Measurements from ENCODE around the gene ADAM21. TPM values are rescaled to one million over a fixed set of nuclear protein-coding genes. Genes with fewer than 3 reads are reported as not detected.
"Not testable (repeated sequence)": the region's sequence is repeated elsewhere in the genome, so short reads cannot be mapped to it uniquely, and the experiment has no call there.

Gene ADAM21
- total RNA-seq, 1 donor from 2014 or later: 0.54 TPM

- intact Hi-C loops (cut with DNase I): no loop called here
- no peak for DNase-seq (ENCODE audit: low spot score)
These were observed 21.9 kb downstream of the ADAM21 start for GRCh38 chr14:70473825-70474224.

GRCh38 chr14:70475459-70475858 is 23.5 kb downstream of the ADAM21 start:
- DNase-seq (ENCODE audit: low spot score); intact Hi-C loops (cut with DNase I): not testable (repeated sequence)

DNA sequence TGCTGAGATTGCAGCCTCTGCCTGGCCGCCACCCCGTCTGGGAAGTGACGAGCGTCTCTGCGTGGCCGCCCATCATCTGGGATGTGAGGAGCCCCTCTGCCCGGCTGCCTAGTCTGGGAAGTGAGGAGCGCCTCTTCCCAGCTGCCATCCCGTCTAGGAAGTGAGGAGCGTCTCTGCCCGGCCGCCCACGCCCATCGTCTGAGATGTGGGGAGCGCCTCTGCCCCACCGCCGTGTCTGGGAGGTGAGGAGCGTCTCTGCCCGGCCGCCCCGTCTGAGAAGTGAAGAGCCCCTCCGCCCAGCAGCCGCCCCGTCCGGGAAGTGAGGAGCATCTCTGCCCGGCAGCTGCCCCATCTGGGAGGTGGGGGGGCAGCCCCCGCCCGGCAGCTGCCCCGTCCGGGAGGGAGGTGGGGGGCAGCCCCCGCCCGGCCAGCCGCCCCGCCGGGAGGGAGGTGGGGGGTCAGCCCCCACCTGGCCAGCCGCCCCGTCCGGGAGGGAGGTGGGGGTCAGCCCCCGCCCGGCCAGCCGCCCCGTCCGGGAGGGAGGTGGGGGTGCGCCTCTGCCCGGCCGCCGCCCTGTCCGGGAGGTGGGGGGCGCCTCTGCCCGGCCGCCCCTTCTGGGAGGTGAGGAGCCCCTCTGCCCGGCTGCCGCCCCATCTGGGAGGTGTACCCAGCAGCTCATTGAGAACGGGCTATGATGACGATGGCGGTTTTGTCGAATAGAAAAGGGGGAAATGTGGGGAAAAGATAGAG is 25.6 kb downstream of the ADAM21 start:
- DNase-seq (ENCODE audit: low spot score); intact Hi-C loops (cut with DNase I): not testable (repeated sequence)

DNA sequence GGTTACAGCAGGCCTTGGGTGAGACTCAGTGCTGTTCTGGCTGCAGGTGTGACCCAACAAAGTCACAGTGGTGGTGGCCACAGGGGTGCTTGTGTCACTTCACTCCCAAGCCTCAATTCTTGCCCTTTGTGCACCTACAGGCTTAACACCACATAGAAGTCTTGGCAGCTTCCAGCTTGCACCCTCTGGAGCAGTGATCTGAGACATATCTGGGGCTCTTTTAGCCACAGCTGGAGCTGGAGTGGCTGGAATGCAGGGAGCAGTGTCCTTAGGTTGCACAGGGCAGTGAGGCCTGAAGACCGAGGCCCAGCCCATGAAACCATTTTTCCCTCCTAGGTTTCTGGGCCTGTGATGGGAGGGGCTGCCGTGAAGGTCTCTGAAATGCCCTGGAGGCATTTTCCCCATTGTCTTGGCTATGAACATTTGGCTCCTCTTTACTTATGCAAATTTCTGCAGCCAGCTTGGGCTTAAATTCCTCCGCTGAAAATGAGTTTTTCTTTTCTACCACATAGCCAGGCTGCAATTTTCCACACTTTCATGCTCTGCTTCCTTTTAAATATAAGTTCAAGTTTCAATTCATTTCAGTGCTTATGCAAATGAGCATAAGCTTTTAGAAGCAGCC is 37.7 kb downstream of the ADAM21 start:
- DNase-seq (ENCODE audit: low spot score): no peak

DNA sequence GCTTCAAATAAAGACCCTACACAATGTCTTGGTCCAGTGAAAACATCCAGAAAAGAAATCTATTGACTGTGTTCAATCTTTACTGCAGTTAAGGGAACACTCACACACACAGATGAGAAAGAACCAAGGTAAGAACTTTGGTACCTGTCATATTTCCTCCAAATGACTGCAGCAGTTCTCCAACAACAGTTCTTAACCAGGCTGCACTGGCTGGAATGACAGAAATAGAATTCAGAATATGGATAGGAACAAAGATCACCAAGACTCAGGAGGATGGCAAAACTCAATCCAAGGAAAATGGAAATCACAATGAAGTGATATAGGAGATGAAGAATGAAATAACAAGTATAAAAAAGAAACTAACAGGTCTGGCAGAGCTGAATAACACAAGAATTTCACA is 46.2 kb downstream of the ADAM21 start:
- intact Hi-C loops (cut with DNase I): no loop called here
- DNase-seq (ENCODE audit: low spot score): no peak

More for the DNA sequence above, 37.7 kb downstream of the ADAM21 start:
- intact Hi-C loops (cut with DNase I): no loop called here

Other genes starting within 250 kb of the ADAM21 start
- 28.4 TPM for gene COX16, start 92.5 kb upstream of the ADAM21 start, total RNA-seq
- 48.6 TPM for gene SYNJ2BP, start 35.1 kb upstream of the ADAM21 start, total RNA-seq
- gene ADAM20, start 82.8 kb downstream of the ADAM21 start, total RNA-seq: 0.78 TPM
- gene MED6, start 148.5 kb downstream of the ADAM21 start, total RNA-seq: 21.7 TPM
- gene TTC9, start 189.7 kb downstream of the ADAM21 start, total RNA-seq: 2.9 TPM